SK-N-SH (cell line): ENCODE data around the gene DAB2IP. TPM values are rescaled to one million over a fixed set of nuclear protein-coding genes. Genes with fewer than 3 reads are reported as not detected.

ENCODE experiments used
- ELF1 ChIP-seq: IDR thresholded peaks from 2 replicates; pipeline ENCODE4 v1.4.0; 2012
- EP300 ChIP-seq, 2 experiments: IDR thresholded peaks; 2 replicates each; pipeline versions ENCODE4 v1.4.0 to v1.6.1; 2012; ENCODE audit warnings: borderline replicate concordance in 1 of 2, low read depth in 1 of 2, low read length in 1 of 2
- EZH2phosphoT487 ChIP-seq: fragments of 200-600 bp; sonication (generic); IDR thresholded peaks from 2 replicates; pipeline ENCODE4 v1.6.1; 2017; ENCODE audit warnings: low read depth, mixed run types, mild to moderate bottlenecking, antibody characterized with exemption, moderate library complexity, borderline replicate concordance
- FOSL2 ChIP-seq: IDR thresholded peaks from 2 replicates; pipeline ENCODE4 v1.4.0; 2012; ENCODE audit warnings: low read depth, mild to moderate bottlenecking, moderate library complexity, borderline replicate concordance
- FOXJ3 ChIP-seq: sonication (generic); formaldehyde crosslinking; IDR thresholded peaks from 2 replicates; pipeline ENCODE4 v1.5.1; 2020; ENCODE audit warnings: mild to moderate bottlenecking, missing genetic modification reagents
- FOXM1 ChIP-seq: IDR thresholded peaks from 2 replicates; pipeline ENCODE4 v1.4.0; 2012; ENCODE audit warnings: low read depth, mild to moderate bottlenecking
- GATA2 ChIP-seq: sonication (generic); formaldehyde crosslinking; IDR thresholded peaks from 2 replicates; pipeline ENCODE4 v1.5.0; 2020; ENCODE audit warnings: mild to moderate bottlenecking, missing genetic modification reagents
- IRF3 ChIP-seq: fragments of 150-350 bp; IDR thresholded peaks from 2 replicates; pipeline ENCODE4 v1.6.1; 2016; ENCODE audit warnings: mild to moderate bottlenecking, low read depth, low read length
- MAX ChIP-seq: IDR thresholded peaks from 2 replicates; pipeline ENCODE4 v1.4.0; 2012; ENCODE audit warnings: low read depth
- MEF2A ChIP-seq: IDR thresholded peaks from 2 replicates; pipeline ENCODE4 v1.4.0; 2012; ENCODE audit warnings: low read depth, borderline replicate concordance
- NFIC ChIP-seq: IDR thresholded peaks from 2 replicates; pipeline ENCODE4 v1.4.0; 2012; ENCODE audit warnings: borderline replicate concordance
- NRF1 ChIP-seq: IDR thresholded peaks from 2 replicates; pipeline ENCODE4 v1.6.1; 2012; ENCODE audit warnings: low read depth, mild to moderate bottlenecking, low read length
- POLR2AphosphoS5 ChIP-seq: IDR thresholded peaks from 2 replicates; pipeline ENCODE4 v1.6.1; 2012; ENCODE audit warnings: low read depth, low read length
- RCOR1 ChIP-seq: fragments of 150-350 bp; IDR thresholded peaks from 2 replicates; pipeline ENCODE4 v1.6.1; 2017; ENCODE audit warnings: antibody characterized with exemption, low read length
- REST ChIP-seq: IDR thresholded peaks from 2 replicates; pipeline ENCODE4 v1.6.1; 2012; ENCODE audit warnings: mild to moderate bottlenecking, low read depth, low read length, moderate library complexity
- RFX5 ChIP-seq: IDR thresholded peaks from 2 replicates; pipeline ENCODE4 v1.6.1; 2012; ENCODE audit warnings: mild to moderate bottlenecking, improper control_type of control experiment, low read length
- RXRA ChIP-seq: IDR thresholded peaks from 2 replicates; pipeline ENCODE4 v1.4.0; 2012; ENCODE audit warnings: low read depth, mild to moderate bottlenecking, borderline replicate concordance
- SMC3 ChIP-seq: IDR thresholded peaks from 2 replicates; pipeline ENCODE4 v1.6.1; 2012; ENCODE audit warnings: low read depth, low read length, improper control_type of control experiment
- TAF1 ChIP-seq: IDR thresholded peaks from 2 replicates; pipeline ENCODE4 v1.6.1; 2012; ENCODE audit warnings: low read depth, mild to moderate bottlenecking, low read length, moderate library complexity, borderline replicate concordance
- TEAD4 ChIP-seq: IDR thresholded peaks from 2 replicates; pipeline ENCODE4 v1.4.0; 2012; ENCODE audit warnings: mild to moderate bottlenecking, borderline replicate concordance; ENCODE audit not compliant: insufficient read depth
- YY1 ChIP-seq: IDR thresholded peaks from 2 replicates; pipeline ENCODE4 v1.4.0; 2012; ENCODE audit warnings: low read depth, mild to moderate bottlenecking
- polyA plus RNA-seq, 3 experiments: library from polyadenylated mRNA; depleted of rRNA; stranded (reverse); fragments of >200 nt; gene quantifications; 2 replicates each; pipeline ENCODE4 v1.2.3, GENCODE V29; 2012
- TF ChIP-seq, protein P1 (sequence below): IDR thresholded peaks from 2 replicates; pipeline ENCODE4; 2012
- TF ChIP-seq, protein P2 (sequence below): IDR thresholded peaks from 2 replicates; pipeline ENCODE4 v1.4.0; 2012; ENCODE audit warnings: low read depth, borderline replicate concordance

The DAB2IP gene
- polyA plus RNA-seq, 1 of the 3 experiments (the other 2 are of a cell fraction), result 21.4 TPM

DNA sequence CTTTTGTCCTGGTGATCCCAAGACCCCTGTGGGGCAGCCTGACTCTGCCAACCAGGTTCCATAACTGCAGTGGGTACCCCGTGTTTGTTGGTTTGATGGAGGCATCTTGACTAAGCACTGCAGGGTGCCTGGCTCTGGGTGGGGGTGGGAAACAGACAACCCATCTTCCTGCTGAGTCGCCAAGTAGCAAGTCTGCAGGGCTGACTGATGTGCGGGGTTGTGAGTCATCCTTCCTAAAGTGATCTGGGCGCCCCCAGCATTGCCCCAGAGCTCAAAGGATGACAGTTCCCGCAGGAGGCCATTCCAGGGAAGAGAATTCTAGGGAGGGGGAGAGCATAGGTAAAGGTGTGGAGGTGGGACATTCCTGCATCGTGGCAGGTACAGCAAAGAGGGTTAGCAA, 23.5 kb downstream of the DAB2IP start (continued):
- no peak for TF ChIP-seq REST
- TF ChIP-seq GATA2 (CRISPR knock-in tag), result no peak
- TF ChIP-seq RCOR1, result no peak
- no peak for TF ChIP-seq IRF3
- no peak for TF ChIP-seq SMC3
- no peak for TF ChIP-seq TEAD4
- no peak for TF ChIP-seq MEF2A
- TF ChIP-seq EZH2phosphoT487, result no peak
- no peak for TF ChIP-seq RFX5
- TF ChIP-seq EP300 (IDR thresholded peaks at IDR 0.05; ENCODE audit: borderline replicate concordance in 1 of 2, low read depth in 1 of 2, low read length in 1 of 2), result no peak
- no peak for TF ChIP-seq FOXM1
- TF ChIP-seq TAF1, result no peak
- TF ChIP-seq, protein P1, sequence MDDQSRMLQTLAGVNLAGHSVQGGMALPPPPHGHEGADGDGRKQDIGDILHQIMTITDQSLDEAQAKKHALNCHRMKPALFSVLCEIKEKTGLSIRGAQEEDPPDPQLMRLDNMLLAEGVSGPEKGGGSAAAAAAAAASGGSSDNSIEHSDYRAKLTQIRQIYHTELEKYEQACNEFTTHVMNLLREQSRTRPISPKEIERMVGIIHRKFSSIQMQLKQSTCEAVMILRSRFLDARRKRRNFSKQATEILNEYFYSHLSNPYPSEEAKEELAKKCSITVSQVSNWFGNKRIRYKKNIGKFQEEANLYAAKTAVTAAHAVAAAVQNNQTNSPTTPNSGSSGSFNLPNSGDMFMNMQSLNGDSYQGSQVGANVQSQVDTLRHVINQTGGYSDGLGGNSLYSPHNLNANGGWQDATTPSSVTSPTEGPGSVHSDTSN, result peak; percentile 73
- TF ChIP-seq RXRA, result no peak
- TF ChIP-seq NFIC, result no peak
- TF ChIP-seq POLR2AphosphoS5, result no peak
- TF ChIP-seq, protein P2, sequence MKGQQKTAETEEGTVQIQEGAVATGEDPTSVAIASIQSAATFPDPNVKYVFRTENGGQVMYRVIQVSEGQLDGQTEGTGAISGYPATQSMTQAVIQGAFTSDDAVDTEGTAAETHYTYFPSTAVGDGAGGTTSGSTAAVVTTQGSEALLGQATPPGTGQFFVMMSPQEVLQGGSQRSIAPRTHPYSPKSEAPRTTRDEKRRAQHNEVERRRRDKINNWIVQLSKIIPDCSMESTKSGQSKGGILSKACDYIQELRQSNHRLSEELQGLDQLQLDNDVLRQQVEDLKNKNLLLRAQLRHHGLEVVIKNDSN, result no peak
- no peak for TF ChIP-seq ELF1
- TF ChIP-seq MAX, result no peak
- TF ChIP-seq NRF1, result no peak
- peak; percentile 80 for TF ChIP-seq FOSL2
- no peak for TF ChIP-seq YY1
- TF ChIP-seq FOXJ3, result no peak
